ENCODE data around the gene STX16. TPM values are rescaled to one million over a fixed set of nuclear protein-coding genes. Genes with fewer than 3 reads are reported as not detected.
A peak's percentile ranks its signal among the peaks of the same experiment; 100 is the strongest.

STX16 gene
- total and polyA plus RNA-seq, 9 of the 15 experiments (the other 6 are each of a cell fraction or from before 2014, with no cell fraction given) = 4.4 to 43.5 (median 14.7) TPM

GRCh38 chr20:58619864-58620431, 31.1 kb upstream of the STX16 start (continued):
- no peak for TF ChIP-seq NFE2L1 (tag; IDR thresholded peaks at IDR 0.05; ENCODE audit: borderline replicate concordance, low read depth)
- no peak for TF ChIP-seq KLF1 (tag; IDR thresholded peaks at IDR 0.05)
- TF ChIP-seq RHOXF2B (CRISPR knock-in tag; conservative IDR thresholded peaks at IDR 0.05) = no peak
- TF ChIP-seq PHB (CRISPR knock-in tag; IDR thresholded peaks at IDR 0.05) = no peak
- TF ChIP-seq RBFOX2 (IDR thresholded peaks at IDR 0.05; ENCODE audit: low read depth, low read length) = peak; percentile 81
- TF ChIP-seq, protein P1, sequence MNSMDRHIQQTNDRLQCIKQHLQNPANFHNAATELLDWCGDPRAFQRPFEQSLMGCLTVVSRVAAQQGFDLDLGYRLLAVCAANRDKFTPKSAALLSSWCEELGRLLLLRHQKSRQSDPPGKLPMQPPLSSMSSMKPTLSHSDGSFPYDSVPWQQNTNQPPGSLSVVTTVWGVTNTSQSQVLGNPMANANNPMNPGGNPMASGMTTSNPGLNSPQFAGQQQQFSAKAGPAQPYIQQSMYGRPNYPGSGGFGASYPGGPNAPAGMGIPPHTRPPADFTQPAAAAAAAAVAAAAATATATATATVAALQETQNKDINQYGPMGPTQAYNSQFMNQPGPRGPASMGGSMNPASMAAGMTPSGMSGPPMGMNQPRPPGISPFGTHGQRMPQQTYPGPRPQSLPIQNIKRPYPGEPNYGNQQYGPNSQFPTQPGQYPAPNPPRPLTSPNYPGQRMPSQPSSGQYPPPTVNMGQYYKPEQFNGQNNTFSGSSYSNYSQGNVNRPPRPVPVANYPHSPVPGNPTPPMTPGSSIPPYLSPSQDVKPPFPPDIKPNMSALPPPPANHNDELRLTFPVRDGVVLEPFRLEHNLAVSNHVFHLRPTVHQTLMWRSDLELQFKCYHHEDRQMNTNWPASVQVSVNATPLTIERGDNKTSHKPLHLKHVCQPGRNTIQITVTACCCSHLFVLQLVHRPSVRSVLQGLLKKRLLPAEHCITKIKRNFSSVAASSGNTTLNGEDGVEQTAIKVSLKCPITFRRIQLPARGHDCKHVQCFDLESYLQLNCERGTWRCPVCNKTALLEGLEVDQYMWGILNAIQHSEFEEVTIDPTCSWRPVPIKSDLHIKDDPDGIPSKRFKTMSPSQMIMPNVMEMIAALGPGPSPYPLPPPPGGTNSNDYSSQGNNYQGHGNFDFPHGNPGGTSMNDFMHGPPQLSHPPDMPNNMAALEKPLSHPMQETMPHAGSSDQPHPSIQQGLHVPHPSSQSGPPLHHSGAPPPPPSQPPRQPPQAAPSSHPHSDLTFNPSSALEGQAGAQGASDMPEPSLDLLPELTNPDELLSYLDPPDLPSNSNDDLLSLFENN (IDR thresholded peaks at IDR 0.05; ENCODE audit: low read depth in 2 of 2, low read length in 2 of 2) = peak in 1 of 2 experiments; percentile 50; a peak in 1 of 4 replicates
- no peak for TF ChIP-seq CEBPG (CRISPR knock-in tag; IDR thresholded peaks at IDR 0.05)
- TF ChIP-seq CEBPG (tag; conservative IDR thresholded peaks at IDR 0.05 in 1 of 2, IDR thresholded peaks at IDR 0.05 in 1 of 2) = no peak
- TF ChIP-seq HNRNPLL (IDR thresholded peaks at IDR 0.05; ENCODE audit: low read depth, low read length, poor library complexity, severe bottlenecking) = no peak
- TF ChIP-seq ZZZ3 (IDR thresholded peaks at IDR 0.05) = no peak
- no peak for TF ChIP-seq ZNF282 (CRISPR knock-in tag; IDR thresholded peaks at IDR 0.05)
- TF ChIP-seq ZNF561 (CRISPR knock-in tag; conservative IDR thresholded peaks at IDR 0.05) = no peak
- peak; percentile 83 for TF ChIP-seq TBP (optimal IDR thresholded peaks at IDR 0.05; ENCODE audit: low read depth, low read length)
- TF ChIP-seq MEF2A (IDR thresholded peaks at IDR 0.05; ENCODE audit: control insufficient read depth, low read depth, low read length) = no peak
- no peak for TF ChIP-seq ZBTB8A (IDR thresholded peaks at IDR 0.05; ENCODE audit: partially characterized antibody)
- no peak for TF ChIP-seq ZNF280B (CRISPR knock-in tag; IDR thresholded peaks at IDR 0.05)
- TF ChIP-seq XRCC4 (IDR thresholded peaks at IDR 0.05; ENCODE audit: extremely low read depth, insufficient read depth, insufficient read length) = no peak
- TF ChIP-seq XRCC5 (IDR thresholded peaks at IDR 0.05; ENCODE audit: low read depth, low read length) = no peak
- TF ChIP-seq ZNF57 (CRISPR knock-in tag; IDR thresholded peaks at IDR 0.05) = no peak
- TF ChIP-seq TCF15 (CRISPR knock-in tag; IDR thresholded peaks at IDR 0.05) = no peak
- TF ChIP-seq CAMTA2 (CRISPR knock-in tag; conservative IDR thresholded peaks at IDR 0.05) = no peak
- peak; percentile 59 for TF ChIP-seq FIP1L1 (IDR thresholded peaks at IDR 0.05; ENCODE audit: low read depth, low read length, poor library complexity, severe bottlenecking)
- peak in 1 of 2 experiments; percentile 50; a peak in 1 of 4 replicates for TF ChIP-seq SRF (CRISPR knock-in tag; IDR thresholded peaks at IDR 0.05)
- TF ChIP-seq FOXP1 (CRISPR knock-in tag; IDR thresholded peaks at IDR 0.05) = no peak
- no peak for TF ChIP-seq BRD9 (IDR thresholded peaks at IDR 0.05; ENCODE audit: low read depth, partially characterized antibody)
